ENCODE measurements around the gene NBEAL1. TPM values are rescaled to one million over a fixed set of nuclear protein-coding genes. Genes with fewer than 3 reads are reported as not detected.

Gene NBEAL1
- total and polyA plus RNA-seq, 2 experiments from 2014 or later, result 13.3 to 21.8 TPM

- TF ChIP-seq, protein P1, sequence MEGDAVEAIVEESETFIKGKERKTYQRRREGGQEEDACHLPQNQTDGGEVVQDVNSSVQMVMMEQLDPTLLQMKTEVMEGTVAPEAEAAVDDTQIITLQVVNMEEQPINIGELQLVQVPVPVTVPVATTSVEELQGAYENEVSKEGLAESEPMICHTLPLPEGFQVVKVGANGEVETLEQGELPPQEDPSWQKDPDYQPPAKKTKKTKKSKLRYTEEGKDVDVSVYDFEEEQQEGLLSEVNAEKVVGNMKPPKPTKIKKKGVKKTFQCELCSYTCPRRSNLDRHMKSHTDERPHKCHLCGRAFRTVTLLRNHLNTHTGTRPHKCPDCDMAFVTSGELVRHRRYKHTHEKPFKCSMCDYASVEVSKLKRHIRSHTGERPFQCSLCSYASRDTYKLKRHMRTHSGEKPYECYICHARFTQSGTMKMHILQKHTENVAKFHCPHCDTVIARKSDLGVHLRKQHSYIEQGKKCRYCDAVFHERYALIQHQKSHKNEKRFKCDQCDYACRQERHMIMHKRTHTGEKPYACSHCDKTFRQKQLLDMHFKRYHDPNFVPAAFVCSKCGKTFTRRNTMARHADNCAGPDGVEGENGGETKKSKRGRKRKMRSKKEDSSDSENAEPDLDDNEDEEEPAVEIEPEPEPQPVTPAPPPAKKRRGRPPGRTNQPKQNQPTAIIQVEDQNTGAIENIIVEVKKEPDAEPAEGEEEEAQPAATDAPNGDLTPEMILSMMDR (conservative IDR thresholded peaks at IDR 0.05; ENCODE audit: low read depth in 2 of 2), result no peak
- no peak for TF ChIP-seq JUNB (IDR thresholded peaks at IDR 0.05; ENCODE audit: unreplicated experiment)
- TF ChIP-seq, protein P2, sequence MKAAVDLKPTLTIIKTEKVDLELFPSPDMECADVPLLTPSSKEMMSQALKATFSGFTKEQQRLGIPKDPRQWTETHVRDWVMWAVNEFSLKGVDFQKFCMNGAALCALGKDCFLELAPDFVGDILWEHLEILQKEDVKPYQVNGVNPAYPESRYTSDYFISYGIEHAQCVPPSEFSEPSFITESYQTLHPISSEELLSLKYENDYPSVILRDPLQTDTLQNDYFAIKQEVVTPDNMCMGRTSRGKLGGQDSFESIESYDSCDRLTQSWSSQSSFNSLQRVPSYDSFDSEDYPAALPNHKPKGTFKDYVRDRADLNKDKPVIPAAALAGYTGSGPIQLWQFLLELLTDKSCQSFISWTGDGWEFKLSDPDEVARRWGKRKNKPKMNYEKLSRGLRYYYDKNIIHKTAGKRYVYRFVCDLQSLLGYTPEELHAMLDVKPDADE (IDR thresholded peaks at IDR 0.05), result no peak
- no peak for TF ChIP-seq NANOG (IDR thresholded peaks at IDR 0.05; ENCODE audit: borderline replicate concordance)
- no peak for TF ChIP-seq ZNF114 (CRISPR knock-in tag; IDR thresholded peaks at IDR 0.05)
- no peak for TF ChIP-seq CREB1 (CRISPR knock-in tag; IDR thresholded peaks at IDR 0.05; ENCODE audit: low read depth)
- TF ChIP-seq EZH2 (IDR thresholded peaks at IDR 0.05; ENCODE audit: low read depth, unreplicated experiment), result no peak
- TF ChIP-seq ZNF331 (CRISPR knock-in tag; IDR thresholded peaks at IDR 0.05; ENCODE audit: low read depth), result no peak
- TF ChIP-seq EZH2phosphoT487 (IDR thresholded peaks at IDR 0.05; ENCODE audit: unreplicated experiment), result no peak
- no peak for TF ChIP-seq POLR2AphosphoS5 (IDR thresholded peaks at IDR 0.05; ENCODE audit: low read depth)
Measured at GRCh38 chr2:203016716-203017115, 2.0 kb downstream of the NBEAL1 start (continued).

DNA sequence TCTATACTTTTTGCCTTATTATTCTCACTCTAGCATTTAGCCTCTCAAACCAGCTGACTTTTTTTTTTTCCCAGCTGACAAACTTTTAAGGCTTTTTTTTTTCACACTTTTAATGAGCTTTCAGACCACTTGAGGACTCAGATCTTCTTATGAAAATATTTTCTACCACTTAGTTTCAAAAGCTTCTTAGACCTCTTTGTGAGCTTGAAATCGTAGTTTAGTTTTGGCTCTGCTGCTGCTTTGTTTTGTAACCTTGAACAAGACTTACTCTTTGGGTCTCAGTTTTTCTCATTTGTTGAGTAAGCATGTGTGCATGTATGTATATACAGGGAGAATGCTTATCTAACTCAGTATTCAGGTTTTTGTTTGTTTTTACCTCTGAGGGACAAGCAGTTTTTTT, 3.5 kb downstream of the NBEAL1 start:
- no peaks in the 10 kb centered on the region for H3K36me3 Mint-ChIP-seq (ENCODE audit: low read depth)
- H3K4me3 Mint-ChIP-seq, result peak overlapping the region; percentile 43
- no peak for ATAC-seq
- peaks cover 7% of the 10 kb centered on the region for H3K27me3 Mint-ChIP-seq (ENCODE audit: insufficient read depth, low read depth, poor library complexity)
- Histone ChIP-seq H3K36me3 (ENCODE audit: insufficient read depth) (no peaks in the 10 kb centered on the region), H3F3A (replicated peaks; ENCODE audit: low read depth) (no peaks in the 10 kb centered on the region), H3K27me3 (ENCODE audit: insufficient read depth) (no peaks in the 10 kb centered on the region), H3K27ac (ENCODE audit: low read depth) (no peak overlapping the region), H3K4me3 (no peak overlapping the region), H3K9me2 (ENCODE audit: insufficient read depth) (no peaks in the 10 kb centered on the region), H3K4me2 (peak overlapping the region; percentile 31), H2AFZ (no peak overlapping the region), H3K4me1 (ENCODE audit: insufficient read depth) (0 out of 2 replicates have a peak, but pooled peaks cover 3% of the 10 kb centered on the region), H3K79me2 (replicated peaks; ENCODE audit: insufficient read depth) (peaks cover 7% of the 10 kb centered on the region; the same call in 1 of the 2 replicates), H4K20me1 (replicated peaks; ENCODE audit: insufficient read depth) (no peaks in the 10 kb centered on the region)
- no peak for DNase-seq (ENCODE audit: low spot score)
- H3K4me1 Mint-ChIP-seq, result peaks cover 19% of the 10 kb centered on the region
- TF ChIP-seq STAT1 (IDR thresholded peaks at IDR 0.05; ENCODE audit: unreplicated experiment) (no peak), ZNF462 (CRISPR knock-in tag; IDR thresholded peaks at IDR 0.05) (no peak)
- TF ChIP-seq, protein P1 (conservative IDR thresholded peaks at IDR 0.05; ENCODE audit: low read depth in 2 of 2), result no peak
- peak overlapping the region; percentile 8; the same call in 1 of the 2 replicates for H3K27ac Mint-ChIP-seq
- H3K9me3 Mint-ChIP-seq, result no peaks in the 10 kb centered on the region

Data from GM23338 (cell line).